ENCODE data around the gene FAM25A.

DNA sequence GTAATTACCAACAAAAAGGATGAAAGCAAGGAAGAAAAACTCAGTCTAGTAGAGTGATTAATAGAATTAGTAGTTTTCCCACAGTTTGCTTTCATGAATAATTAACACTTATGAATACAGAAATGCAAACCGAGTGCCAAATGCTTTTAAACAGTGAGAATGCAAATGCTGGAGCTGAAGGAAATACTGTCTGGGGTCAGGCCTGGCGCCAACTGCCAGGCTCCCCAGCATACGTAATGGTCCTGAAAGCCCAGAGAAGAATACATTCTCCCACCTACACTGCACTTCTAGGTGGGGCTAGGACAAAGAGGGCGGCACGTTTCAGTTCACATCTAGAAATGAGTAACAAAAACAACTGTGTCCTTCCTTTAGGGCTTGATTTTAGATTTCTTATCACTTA is 44.6 kb downstream of the FAM25A start:
- TF ChIP-seq MAFK (IDR thresholded peaks at IDR 0.05; ENCODE audit: partially characterized antibody) (no peak), RFX5 (IDR thresholded peaks at IDR 0.05) (no peak), CTCF (IDR thresholded peaks at IDR 0.05) (no peak), POLR2A (IDR thresholded peaks at IDR 0.05; ENCODE audit: low read length) (no peak), RAD21 (conservative IDR thresholded peaks at IDR 0.05 in 1 of 2, IDR thresholded peaks at IDR 0.05 in 1 of 2) (no peak), RNF2 (IDR thresholded peaks at IDR 0.05; ENCODE audit: borderline replicate concordance, low read depth) (no peak)

Data from A549 (cell line).